NCI-H1092 treated with DMSO at 0.1 percent for 48 hours (cell line): ENCODE results near the gene DNAJB14.
"Not testable (repeated sequence)": the region's sequence is repeated elsewhere in the genome, so short reads cannot be mapped to it uniquely, and the experiment has no call there.

Experiments
- DNase-seq: peaks from one replicate; lab custom pipeline; 2025; lab: John Stamatoyannopoulos, UW

The DNAJB14 gene

DNA sequence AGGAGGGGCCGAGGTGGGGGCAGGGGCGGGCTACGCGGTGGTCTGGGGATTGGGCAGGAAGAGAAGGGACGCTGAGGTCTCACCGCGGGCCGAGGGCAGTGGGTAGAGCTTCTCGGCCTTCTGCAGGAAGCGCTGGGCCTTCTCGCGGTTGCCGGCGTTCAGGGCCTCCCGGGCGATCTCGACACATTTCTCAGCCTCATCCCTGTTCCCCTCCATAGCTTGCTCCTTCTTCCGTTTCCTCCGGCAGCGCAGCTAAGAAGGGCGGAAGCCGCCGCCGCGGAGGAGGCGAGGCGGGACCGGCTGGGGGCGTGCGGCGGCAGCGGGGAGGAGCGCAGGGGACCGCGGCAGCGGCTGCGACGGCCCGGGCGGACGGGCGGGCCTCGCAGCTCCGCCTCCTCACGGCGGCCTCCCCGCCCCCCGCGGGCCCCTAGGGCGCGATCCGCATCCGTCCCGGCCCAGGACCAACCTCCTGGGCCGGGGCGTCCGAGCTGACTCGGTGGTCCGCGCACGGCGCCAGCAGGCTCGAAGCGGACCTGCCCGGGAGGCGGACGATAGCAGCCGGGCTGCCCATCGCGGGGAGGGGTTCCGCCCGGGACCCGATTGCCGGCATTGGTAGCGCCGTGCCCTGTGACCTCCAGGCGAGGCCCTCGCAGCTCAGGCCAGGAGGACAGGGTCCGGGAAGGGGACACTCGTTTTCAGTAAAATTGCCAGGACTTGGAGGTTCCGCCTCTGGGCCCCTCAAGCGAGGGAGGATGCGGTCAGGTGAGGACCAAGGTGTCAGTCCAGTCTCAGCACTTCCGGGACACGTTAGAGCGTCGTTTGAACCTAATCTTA lies at the start of gene DNAJB14:
Gene DNAJB14, minus strand, starts transcription at position 263 of the 834 bp plus-strand sequence. Its CDS starts 47 bp downstream, at position 216.
- DNase-seq = peak; percentile 53

DNA sequence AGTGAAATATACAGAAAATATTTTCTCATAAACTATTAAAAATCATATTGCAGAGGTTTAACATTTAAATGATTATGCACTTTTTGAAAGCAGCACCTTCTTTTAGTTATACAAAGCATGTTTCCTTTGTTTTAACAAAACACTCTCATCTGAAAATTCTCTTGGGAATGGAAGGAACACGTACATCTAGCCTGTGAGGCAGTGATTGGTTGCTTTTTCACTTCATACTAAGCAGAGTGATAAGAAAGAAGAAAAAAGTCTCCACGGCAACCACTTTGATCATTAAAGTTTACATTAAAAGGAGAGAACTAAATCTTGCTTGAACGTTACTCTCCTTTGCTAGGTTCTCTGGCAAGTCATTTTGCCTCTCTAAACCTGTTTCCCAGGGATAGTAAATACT lies 45.3 kb upstream of the DNAJB14 start:
- DNase-seq = no peak

DNA sequence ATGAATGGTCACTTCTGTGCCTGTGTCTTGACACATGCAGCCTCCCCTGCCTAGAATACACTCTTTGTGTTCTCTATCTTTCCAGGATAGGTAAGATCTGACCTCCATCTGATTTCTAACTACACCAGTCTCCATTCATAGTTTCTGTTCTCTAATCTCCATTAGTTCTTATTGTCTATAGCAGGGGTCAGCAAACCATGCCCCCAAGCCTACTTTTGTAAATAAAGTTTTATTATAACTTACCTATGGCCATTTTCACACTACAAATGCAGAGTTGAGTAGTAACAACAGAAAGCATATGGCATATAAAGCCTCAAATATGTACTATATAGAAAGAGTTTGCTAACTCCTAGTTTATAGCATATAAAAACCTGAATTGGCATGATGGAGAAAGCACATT lies 41.3 kb upstream of the DNAJB14 start:
- DNase-seq = no peak

DNA sequence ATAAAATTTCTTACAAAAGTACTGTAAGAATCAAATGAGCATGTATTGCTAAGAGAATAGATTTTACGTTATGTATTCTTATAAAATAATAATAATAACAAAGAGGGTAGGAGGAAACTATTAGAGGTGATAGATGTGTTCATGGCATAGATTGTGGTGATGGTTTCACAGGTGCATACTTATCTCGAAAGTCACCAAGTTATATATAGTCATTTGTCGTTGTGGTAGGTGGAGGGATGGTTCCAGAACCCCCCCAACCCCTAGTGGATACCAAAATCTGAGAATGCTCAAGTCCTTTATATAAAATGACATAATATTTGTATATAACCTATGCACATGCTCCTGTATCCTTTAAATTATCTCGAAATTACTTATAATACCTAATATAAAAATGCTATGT lies 40.4 kb upstream of the DNAJB14 start:
- no peak for DNase-seq

DNA sequence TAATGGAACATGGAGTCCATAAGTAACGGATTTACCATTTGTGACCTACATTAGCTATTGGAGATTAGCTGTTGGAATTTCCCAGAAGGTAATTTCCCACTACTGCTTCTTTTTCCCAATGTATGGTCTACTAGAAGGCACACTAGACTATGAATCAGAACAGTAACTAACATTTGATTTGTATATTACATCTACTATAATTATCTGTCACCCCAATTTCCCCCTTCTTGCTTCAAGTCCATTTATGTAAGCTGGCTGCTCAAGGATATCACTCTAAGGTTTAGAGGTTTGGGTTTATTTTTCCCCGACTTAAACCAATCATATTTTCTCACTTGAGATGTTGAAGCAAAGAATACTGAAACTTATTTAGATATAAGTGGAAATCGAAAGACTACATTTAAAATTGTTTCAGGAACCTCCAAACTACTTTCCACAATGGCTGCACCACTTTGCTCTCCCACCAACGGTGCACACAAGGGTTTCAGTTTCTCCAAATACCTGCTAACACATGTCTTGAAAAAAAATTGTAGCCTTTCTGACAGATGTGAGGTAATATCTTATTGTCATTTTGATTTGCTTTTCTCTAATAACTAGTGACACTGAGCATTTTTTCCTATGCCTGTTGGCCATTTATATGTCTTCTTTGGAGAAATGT lies 37.0 kb upstream of the DNAJB14 start:
- DNase-seq = no peak

DNA sequence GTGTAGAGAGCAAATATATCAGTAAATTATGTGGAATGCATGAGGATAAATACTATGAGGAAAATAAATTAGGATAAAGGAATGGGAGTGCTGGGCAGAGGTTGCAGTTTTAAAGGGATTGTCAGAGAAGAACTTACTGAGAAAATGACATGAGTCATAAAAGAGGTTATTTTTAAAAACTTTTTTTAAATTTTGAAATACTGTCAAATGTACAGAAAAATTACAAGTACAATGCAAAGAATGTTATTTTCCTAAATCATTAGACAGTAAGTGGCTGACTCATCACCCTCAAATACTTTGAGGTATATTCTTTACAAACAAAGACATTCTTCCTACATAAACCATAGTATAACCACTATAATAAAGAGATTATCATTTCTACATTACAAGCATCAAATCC lies 33.5 kb upstream of the DNAJB14 start:
- no peak for DNase-seq

DNA sequence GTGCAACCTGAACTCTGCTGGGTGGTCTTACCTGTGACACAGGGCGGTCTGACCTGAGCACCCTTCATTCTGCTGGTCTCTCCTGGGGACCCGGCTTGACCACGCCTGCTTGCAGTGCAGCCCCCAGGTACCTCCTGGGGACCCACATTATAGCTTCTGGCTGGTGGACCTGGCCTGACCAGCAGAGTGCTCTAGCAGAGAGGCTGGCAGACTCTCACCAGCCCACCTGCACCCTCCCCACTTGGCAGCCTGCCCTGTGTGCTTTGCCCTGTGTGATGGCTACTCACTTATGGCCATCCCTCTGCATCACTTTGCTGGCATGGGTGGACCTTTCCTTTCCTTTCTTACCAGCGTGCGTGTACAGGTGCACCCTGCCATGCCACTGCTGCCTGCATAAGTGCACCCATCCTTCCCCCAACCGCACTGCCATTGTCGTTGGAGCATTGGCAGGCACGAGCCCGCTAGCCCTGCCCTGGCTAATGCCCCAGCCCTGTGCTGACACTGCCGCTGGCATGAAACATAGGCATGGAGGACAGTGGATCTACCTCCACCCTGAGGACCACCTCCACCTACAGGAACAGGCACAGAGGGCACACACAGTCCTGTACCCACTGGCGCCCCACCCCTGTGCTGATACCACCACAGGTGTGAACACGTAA lies 25.2 kb upstream of the DNAJB14 start:
- DNase-seq = no peak

DNA sequence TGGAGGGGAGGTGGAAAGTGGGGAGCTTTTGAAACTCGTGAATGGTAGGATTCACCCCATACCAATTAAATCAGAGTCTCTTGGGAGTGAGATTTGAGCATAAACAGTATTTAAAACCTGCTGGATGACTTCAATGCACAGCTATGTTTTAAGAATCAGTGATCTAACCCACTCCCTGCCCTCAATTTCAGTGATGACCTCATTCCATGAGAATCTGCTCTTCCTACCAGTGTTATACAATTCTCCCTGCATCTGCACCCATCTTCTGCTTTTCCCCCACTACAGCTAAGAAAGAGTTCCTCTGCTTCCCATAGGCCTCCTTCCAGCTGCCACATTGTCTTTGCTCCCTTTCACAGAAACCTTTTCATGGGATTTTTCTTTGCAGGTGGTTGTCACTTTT lies 21.9 kb upstream of the DNAJB14 start:
- no peak for DNase-seq

DNA sequence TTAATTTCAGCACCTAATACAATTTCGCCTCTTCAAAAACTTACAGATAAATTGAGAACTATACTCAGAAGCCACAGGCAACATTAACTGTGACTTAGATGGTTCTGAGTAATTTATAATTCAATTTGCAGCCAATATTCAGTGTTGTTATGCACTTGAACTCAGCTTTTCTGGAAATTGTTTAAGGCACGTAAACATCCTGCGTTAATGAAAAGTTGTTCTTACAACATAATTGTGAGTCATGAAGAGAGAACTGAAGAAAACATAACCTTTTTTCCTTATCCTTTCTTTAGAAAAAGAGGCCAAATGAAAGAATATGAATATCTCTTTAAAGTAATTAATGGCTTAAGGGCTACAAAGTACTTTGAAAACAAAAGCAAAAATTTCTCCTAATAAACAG lies 20.3 kb upstream of the DNAJB14 start:
- DNase-seq = no peak

DNA sequence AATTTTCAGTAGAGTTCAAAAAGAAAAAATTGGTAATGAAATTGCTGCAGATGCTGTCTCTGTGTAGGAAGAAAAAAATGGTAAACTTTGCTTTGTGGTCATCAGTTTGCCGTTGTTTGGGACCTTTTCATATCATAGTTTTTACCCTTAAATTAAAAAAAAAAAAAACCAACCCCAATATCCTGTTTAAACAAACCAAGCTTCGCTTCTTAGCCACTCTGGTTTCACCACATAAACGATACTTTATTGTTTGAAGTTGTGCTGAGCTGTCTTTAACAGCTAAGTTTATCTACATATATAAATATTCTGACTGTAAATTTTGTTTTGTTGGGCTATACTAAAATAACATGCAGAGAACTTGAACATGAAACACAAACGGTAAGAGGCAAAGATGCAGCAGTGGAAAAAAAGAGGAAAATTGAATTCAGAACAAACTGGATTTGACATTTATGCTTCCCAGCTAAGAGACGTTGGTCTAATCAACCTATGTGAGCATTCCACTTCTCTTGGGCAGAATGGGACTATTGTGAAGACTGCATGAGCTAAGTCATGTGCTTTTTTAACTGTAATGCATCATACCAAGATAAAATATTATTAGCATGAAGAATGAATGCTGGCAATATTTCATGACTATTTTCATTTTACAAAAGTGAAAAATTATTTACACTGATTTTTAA lies 19.4 kb upstream of the DNAJB14 start:
- DNase-seq = no peak

DNA sequence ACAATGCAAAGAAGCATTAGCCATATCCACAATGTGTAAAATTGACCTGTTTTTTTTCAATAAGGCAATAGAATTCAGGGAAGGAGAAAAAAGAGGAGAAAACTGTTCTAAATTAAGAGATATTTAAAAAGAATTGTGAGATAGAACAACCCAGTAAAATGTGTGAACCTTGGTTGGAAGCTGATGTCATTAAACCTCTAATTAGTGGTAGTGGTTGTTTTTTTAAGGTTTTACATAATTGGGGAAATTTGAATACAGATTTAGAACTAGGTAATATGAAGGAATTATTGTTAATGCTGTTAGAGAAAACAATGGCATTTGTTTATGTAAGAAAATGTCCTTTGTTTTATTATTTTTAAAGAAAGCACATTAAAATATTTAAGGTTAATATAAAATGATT lies 18.8 kb upstream of the DNAJB14 start:
- no peak for DNase-seq

DNA sequence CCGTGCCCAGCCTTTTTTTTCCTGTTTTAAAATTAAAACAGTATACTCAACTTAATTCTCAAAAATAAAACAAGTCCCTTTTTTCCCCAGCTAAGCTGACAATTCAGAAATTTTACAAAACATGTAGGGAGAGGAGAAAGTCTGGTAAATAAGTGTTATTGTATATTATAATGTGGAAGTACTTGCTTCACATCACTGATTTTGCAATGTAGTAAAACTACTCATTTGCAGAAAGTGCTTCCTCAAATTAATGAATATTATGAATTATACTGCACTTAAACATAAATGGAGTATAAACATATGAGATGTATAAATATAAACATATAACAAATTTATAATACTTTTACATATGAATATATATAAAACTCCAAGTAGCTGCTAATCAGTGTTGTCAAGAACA lies 15.3 kb upstream of the DNAJB14 start:
- DNase-seq = no peak

DNA sequence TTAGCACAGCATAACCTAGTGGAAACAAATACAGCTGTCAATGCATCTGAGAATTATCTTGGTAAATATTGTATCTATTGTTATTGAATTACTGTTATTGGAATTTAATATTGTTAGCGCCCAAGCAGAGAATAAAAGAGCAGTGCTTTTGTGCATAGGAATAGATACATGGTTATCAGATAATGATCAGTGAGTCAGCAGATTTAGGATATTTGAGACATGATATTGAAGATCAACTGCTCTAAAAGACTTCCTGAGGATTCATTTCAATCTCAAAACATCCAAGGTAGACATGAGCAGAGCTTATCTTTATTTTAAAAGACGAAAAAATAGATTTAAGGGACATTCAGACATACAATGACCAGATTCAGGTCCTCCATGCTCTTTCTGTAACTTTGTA lies 14.2 kb upstream of the DNAJB14 start:
- DNase-seq = no peak

DNA sequence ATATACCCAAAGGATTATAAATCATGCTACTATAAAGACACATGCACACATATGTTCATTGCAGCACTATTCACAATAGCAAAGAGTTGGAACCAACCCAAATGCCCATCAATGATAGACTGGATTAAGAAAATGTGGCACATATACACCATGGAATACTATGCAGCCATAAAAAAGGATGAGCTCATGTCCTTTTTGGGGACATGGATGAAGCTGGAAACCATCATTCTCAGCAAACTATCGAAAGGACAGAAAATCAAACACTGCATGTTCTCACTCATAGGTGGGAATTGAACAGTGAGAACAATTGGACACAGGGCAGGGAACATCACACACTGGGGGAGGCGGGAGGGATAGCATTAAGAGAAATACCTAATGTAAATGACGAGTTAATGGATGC lies 11.8 kb upstream of the DNAJB14 start:
- not testable (repeated sequence) for DNase-seq

DNA sequence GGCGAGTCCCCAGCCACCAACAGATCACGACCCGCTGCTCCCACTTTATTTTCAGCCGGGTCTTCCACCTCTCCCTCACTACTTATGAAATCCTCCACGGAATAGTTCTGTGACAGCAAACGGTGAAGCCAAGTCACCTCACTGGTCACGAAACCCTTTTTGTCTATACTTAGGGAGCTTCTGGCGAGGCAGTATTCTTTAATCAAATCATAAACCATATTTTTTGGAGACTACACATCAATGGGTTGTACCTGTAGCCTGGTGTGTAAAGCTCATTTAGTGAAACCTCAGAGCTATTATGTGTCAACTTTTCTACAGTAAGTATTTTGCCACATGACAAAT lies 4.5 kb upstream of the DNAJB14 start:
- DNase-seq = no peak

DNA sequence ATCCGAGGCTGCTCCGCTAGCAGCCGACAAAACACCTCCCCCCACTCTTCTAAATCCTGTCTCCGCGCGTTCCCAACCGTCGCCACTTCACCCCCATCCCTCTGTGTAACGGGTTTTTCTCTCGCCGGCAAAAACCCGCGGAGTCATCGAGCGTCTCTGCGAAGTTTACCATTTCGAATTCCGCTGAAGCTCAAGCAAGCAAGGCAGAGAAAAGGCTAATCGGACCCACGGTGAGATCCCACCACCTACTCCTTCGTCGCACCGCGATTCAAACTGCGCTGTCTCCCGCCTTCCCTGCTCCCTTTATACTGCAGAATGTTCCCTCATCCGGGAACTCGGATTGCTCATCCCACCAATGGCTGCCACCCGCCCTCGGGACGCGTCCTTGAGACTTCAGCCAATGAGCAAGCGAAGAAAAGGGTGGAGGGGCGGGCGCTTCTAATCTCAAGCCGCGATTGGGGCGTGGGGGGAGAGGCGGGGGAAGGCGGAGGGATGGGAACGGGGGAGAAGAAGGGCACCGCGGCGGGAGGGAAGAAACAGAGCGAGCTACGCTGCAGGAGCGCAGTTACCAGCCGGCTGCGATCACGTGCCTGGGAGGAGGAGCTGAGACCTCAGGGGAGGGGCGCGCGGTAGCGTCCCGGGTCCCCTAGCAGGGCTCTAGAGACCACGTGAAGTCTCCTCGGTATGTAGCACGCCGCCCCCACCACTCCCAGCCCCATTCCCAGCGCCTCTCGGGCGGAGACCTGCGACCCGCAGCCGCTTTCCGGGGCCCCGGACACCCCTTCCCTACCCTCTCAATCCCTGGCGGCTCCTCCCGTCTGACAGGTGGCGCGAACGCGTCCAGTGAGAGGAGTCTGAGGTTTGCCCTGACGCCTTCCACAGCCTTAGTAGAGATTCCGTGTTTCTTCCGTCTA lies 3.8 kb upstream of the DNAJB14 start, which contains the start of gene H2AZ1:
Gene H2AZ1, minus strand, starts transcription at position 277 of the 914 bp plus-strand sequence. Its CDS starts 105 bp downstream, at position 172.
- peak; percentile 98 for DNase-seq

DNA sequence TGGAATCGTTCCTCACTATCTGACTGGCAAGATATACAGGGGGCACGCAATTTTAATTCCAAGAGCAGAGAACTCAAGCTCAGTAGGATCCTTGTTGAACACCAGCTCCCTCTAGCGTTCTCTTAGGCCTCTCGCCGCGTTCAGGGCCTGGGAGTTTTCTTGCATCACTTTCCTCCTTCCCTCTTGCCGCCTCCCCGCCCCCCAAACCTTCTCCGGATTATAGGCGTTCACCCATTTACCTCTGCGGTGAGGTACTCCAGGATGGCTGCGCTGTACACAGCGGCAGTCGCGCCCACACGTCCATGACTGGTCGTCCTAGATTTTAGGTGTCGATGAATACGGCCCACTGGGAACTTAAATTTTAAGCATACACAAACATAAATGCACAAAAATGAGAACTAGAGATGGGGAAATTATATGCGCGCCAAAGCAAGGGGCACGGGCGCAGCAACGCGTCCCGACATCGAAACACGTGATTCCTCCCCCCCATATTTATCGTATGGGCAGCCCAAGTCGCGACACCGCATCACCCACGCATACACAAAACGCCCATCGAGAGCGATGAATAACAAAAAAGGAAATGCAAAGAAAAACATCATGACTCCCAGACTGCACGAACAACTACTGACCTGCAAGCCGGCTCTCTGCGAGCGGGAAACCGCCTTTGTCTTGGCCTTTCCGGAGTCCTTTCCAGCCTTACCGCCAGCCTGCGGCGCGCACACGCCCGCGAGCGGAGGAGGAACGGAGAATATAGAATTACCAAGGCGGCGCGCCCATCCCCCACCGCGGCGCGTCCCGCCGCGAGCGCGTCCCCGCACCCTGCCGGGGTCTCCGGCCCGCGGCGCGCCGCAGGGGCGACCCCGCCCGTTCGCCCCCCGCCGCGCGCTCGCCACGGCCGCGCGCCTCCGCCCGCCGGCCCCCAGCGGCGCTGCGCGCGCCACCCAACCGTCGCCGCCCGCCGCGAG lies 2.9 kb upstream of the DNAJB14 start:
- DNase-seq = peak; percentile 91

DNA sequence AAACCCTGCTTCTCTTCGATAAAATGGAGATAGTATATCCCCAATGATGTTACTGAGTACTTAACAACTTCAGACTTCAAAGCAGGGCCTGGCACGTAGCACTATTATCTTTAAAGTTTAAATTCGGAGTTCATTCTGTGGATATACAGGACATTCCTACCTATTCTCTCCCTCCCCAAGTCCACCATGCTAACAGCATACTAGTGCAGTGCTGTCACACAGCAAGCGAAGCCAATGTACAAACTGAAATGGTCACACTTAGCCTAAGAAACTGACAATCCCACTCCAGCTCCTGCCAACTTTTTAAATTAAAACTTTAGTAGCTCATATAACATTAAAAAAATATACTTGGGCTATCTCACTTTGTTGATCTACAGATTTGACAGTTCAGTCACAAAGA lies 1.2 kb upstream of the DNAJB14 start:
- no peak for DNase-seq

DNA sequence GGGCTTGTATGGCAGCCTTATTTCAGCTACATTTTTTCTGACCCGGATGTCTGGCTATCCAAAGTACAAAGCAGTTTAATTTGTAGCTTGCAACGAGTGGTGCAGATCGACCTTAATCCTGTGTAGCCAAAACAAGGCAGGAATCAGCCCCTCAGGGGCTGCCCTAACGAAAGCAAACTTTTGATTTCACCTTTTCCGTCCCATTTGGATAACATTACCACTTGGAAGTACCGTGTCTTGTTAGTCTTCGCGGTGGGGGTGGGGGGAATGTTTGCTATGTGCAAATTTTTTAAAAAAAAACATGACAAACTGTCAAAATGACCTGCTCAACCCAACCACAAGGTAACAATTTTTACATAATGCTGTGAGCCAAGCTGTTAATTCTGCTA lies 766 bp upstream of the DNAJB14 start:
- DNase-seq = no peak

DNA sequence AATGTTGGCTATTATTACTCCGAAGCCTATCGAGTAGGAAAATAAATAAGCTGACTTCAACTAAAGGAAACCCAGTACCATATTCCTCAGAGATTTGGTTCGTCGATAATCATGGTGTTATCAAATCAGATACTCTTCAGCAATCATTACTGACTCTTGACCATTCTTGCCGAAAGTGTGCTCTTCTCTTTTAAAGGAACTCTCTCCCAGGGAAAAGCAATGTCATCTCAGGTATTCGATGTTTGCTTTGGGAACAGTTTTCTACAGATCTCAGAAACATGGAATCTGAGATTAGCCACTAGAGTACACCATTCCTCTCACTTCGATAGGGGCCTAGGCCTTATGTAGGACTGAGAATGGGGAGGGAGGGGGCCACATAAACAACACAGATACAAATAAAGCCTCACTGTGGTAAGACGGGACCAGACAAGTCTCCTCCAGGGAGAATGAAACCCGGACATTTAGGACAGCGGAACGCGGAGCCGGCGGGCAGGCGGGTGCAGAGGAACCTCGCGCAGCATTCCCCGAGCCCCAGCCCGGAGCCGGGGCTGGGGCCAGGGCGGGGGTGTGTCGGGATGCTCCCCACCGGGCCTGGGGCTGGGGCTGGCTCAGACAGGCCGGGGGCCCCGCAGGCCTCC lies 581 bp downstream of the DNAJB14 start:
- peak; percentile 21 for DNase-seq
